Measurements from ENCODE around the gene NUP214. TPM values are rescaled to one million over a fixed set of nuclear protein-coding genes. Genes with fewer than 3 reads are reported as not detected.

NUP214 gene
- total and polyA plus RNA-seq, 2 of the 4 experiments (the other 2 are of a cell fraction): 7.9 to 13.4 TPM

DNA sequence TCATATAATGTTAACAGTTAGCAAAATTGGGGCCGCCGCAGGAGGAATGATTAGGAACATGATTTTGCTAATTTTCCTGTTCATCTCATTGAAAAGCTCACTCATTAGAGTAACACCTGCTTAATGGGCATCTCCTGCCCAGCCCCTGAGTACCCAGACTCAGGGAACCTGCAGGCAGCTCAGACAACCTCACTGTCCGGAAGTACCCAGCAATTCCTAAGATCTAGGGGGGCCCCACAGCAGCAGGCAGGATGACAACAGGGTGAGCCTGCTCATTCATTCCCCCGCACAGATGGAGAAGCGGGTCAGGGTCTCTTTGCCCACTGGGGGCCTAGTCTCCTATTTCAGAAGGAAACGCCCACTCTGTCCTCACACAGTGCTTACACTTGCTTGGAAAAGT is 138.3 kb downstream of the NUP214 start:
- no peaks in the 10 kb centered on the region for H3K4me1 ChIP-seq (ENCODE audit: control insufficient read depth, insufficient read depth, low read length)
- no peak overlapping the region for H4K8ac ChIP-seq (ENCODE audit: low read depth in 2 of 2, low read length in 2 of 2)
- no peak overlapping the region for H3K4ac ChIP-seq (ENCODE audit: low read depth, low read length)
- no peak overlapping the region for H4K91ac ChIP-seq (ENCODE audit: insufficient read depth, low read depth, low read length)
- H3K27ac ChIP-seq (ENCODE audit: insufficient read depth, low read length): no peak overlapping the region
- no peak overlapping the region for H4K5ac ChIP-seq (ENCODE audit: low read depth, low read length)
- no peak overlapping the region for H3K23ac ChIP-seq (ENCODE audit: low read depth, low read length)
- H2AFZ ChIP-seq (replicated peaks; ENCODE audit: low read length, poor library complexity): no peak overlapping the region
- no peak overlapping the region; the same call in 1 of the 2 replicates for H2AK5ac ChIP-seq (ENCODE audit: low read depth, low read length)
- CTCF ChIA-PET: interaction anchor here (0.6 kb wide), 1 partner anchor 24 kb away, joined by 3 read pairs; no protein-coding TSS in a partner anchor
- no peak overlapping the region for H3K18ac ChIP-seq (ENCODE audit: low read depth, low read length)
- H4K20me1 ChIP-seq (ENCODE audit: insufficient read depth, low read length): no peaks in the 10 kb centered on the region
- no peak overlapping the region for H3K9ac ChIP-seq (ENCODE audit: low read depth, low read length)
- H3K4me3 ChIP-seq (ENCODE audit: insufficient read depth, low read depth, low read length): no peak overlapping the region
- no peak for TF ChIP-seq CHD1 (IDR thresholded peaks at IDR 0.05; ENCODE audit: low read depth, low read length)
- TF ChIP-seq NFE2L2 (IDR thresholded peaks at IDR 0.05; ENCODE audit: low read depth, low read length): no peak
- H2BK15ac ChIP-seq (ENCODE audit: low read depth, low read length): no peak overlapping the region
- no peaks in the 10 kb centered on the region for H3K9me3 ChIP-seq (ENCODE audit: control insufficient read depth, insufficient read depth, low read length)
- H3K56ac ChIP-seq (ENCODE audit: extremely low read depth, insufficient read depth, low read length): no peak overlapping the region
- in situ Hi-C loops (cut with MboI; ENCODE audit: low sequenced_read_pairs): no loop called here
- intact Hi-C loops (cut with micrococcal nuclease): no loop called here
- peaks cover 3% of the 10 kb centered on the region; the same call in 1 of the 2 replicates for H3K27me3 ChIP-seq (ENCODE audit: control insufficient read depth, insufficient read depth, low read length)
- H2BK20ac ChIP-seq (ENCODE audit: low read depth, low read length): no peak overlapping the region
- POLR2A ChIA-PET (ENCODE audit: unreplicated experiment): no interaction called here
- ATAC-seq (ENCODE audit: low read depth) (no peak), DNase-seq (no peak)
- no peaks in the 10 kb centered on the region for H3K9me1 ChIP-seq (ENCODE audit: insufficient read depth, low read length)
- no peak overlapping the region for H3K4me2 ChIP-seq (ENCODE audit: low read depth, low read length)
- WGBS, 2 experiments (ENCODE audit: extremely low coverage in 2 of 2, insufficient read length in 1 of 2): 92% methylated on average over 2 of the region's 6 CpGs; no CpG with 5 or more reads in 1 of the 2 experiments
- no peaks in the 10 kb centered on the region for H3K36me3 ChIP-seq (ENCODE audit: control insufficient read depth, insufficient read depth, low read length)
- no peak overlapping the region; the same call in 1 of the 2 replicates for H3K14ac ChIP-seq (replicated peaks; ENCODE audit: low read depth, low read length)
- H2AK9ac ChIP-seq (replicated peaks; ENCODE audit: low read depth, low read length, poor library complexity): no peak overlapping the region
- no peak overlapping the region for H2BK5ac ChIP-seq (ENCODE audit: low read depth, low read length, poor library complexity, severe bottlenecking)
- no TSS peak for BruUV-seq (replicated peaks)
- no peaks in the 10 kb centered on the region for H3K79me1 ChIP-seq (ENCODE audit: low read depth in 1 of 2, low read length in 2 of 2)
- no peak overlapping the region for H2BK120ac ChIP-seq (ENCODE audit: low read depth, low read length)
- dilution Hi-C loops (cut with HindIII; ENCODE audit: low sequenced_read_pairs, unreplicated experiment): no loop called here
